ENCODE results near the gene INSL4.

The INSL4 gene
- total RNA-seq = 0 reads per million in 2 donors

GRCh38 chr9:5231212-5231611 lies at the start of gene INSL4:
Gene INSL4, plus strand, starts transcription at chr9:5231419. Its CDS starts 105 bp downstream, at chr9:5231524.
- DNase-seq = no peak

- DNase-seq = no peak
These were observed 46.4 kb upstream of the INSL4 start for GRCh38 chr9:5184776-5185175.

- no peak for DNase-seq
These were observed 45.9 kb upstream of the INSL4 start, which contains the start of gene INSL6 for GRCh38 chr9:5185220-5185840. Gene INSL6, minus strand, starts transcription at chr9:5185639. Its CDS starts 37 bp downstream, at chr9:5185602.

- peak in 4 of 5 experiments; percentile 18 to 81 (median 42) for DNase-seq
These were observed 44.6 kb upstream of the INSL4 start for GRCh38 chr9:5186416-5187169.

GRCh38 chr9:5188060-5188984 lies 42.9 kb upstream of the INSL4 start:
- DNase-seq = no peak

- DNase-seq = no peak
These were observed 39.2 kb upstream of the INSL4 start for GRCh38 chr9:5191985-5192384.

GRCh38 chr9:5193345-5193744 lies 37.9 kb upstream of the INSL4 start:
- no peak for DNase-seq

- no peak for DNase-seq
These were observed 35.8 kb upstream of the INSL4 start for GRCh38 chr9:5195463-5195862.

GRCh38 chr9:5205071-5205470 lies 26.1 kb upstream of the INSL4 start:
- no peak for DNase-seq

DNA sequence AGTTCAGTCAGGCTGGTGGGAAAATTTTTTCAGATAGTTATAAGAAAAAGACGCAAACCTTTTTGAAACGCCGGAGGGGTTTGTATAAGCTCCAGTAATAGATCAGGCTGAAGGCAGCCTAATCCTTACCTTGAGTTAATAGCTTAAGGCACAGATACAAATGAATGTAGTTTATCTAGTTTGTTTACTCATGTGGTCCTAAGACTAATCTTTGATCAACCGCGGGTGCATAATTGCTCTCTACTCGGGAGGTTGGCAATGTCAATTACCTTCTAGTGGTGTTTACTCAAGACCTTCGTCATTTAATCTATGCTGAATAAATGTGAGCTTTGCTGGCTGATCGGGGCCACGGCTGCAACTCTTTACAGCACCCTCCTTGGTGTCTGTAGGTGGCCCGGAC lies 665 bp upstream of the INSL4 start:
- DNase-seq = no peak

DNA sequence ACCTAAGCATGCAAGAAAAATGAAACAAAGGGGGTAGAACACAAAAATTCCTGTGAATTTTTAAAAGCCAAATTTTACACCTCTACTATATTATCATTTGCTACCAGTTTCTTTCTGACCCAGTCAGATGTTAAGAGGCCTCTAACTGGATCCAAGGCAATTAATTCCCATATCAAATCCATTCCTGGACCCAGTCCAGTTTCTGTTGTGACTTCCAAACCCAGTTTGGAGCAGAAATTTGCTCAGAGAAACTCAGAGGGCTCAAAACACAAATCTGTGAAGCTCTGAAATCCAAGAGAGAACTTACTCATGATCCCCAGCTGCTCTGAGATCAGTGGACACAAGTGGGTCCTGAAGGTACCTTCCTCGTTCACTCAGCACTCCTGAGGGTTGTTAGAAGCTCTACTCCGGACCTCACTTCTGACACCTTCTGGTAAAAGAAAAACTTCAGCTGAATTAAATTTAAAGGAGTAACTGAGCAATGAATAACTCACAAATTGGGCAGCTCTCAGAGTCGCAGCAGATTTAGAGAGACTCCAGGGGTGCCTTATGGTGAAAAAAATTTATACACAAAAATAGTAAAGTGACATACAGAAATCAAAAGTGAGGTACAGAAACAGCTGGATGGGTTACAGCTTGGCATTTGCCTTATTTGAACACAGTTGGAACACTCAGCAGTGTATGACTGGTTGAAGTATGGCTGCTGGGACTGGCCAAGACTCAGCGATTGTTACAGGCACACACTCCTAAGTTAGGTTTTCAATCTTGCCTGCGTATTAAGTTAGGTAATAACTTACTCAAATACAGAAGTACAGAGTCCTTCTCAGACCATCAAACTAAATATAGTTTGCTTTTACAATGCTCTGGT lies 32.4 kb downstream of the INSL4 start:
- peak in 1 of 5 experiments; percentile 24 for DNase-seq

- DNase-seq = no peak
These were observed 33.0 kb downstream of the INSL4 start for GRCh38 chr9:5264219-5264595.

DNA sequence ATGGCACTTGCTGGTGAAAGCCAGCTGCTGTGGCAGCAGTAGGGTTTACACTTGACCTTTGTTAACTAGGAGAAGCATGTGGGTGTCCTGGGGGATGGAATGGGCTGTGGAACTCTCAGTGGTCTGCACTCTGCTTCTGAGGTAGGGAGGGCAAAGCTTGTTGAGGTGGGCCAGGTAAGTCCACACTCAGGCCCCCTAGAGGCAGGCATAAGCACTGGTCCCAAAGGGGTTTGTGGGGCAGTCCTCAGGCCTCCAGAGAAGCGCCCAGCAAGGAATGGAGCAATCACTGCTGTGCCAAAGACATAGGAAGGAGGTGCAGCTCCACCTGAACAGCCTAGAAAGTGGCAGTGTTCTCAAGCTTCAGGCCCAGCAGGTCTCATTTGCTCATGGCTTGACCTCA lies 34.7 kb downstream of the INSL4 start:
- DNase-seq = no peak

DNA sequence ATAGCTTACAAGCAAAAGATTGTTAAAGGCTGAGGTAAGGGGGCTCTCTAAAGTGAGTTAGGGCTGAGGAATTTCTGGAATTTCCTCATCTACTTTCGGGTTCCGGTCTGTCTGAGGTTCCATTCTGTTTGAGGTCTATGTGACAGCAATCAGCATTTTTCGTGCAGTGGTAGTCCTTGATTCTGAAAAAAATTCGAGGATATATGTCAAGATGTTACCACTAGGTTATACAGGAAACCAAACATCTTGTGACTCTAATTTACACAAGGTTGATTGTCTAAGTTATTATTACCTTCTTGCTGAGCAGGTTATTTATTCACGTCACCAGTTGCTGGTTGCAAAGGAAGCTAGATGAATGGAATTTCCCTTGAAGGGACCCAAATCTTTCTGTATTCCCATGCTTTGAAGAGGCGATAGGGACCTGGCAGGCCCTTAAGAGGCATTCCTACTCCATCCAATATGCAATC lies 38.1 kb downstream of the INSL4 start:
- no peak for DNase-seq

- DNase-seq = no peak
These were observed 43.6 kb downstream of the INSL4 start for GRCh38 chr9:5274770-5275169.

DNA sequence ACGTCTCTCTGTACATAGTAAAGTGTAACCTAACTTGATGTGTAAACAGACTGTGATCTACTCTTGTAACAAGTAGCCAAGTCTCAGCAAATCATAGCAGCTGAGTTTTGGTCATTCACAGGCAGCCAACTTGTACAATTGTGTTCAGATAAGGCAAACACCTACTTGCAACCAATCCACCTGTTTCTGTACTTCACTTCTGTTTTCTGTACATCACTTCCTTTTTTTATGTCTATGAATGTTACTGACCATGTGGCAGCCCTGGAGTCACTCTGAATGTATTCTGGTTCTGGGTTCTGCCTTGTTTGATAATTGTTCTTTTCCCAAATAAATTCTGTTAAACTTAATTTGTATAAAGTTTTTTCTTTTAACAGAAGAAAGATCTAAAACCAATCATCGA lies 47.3 kb downstream of the INSL4 start:
- DNase-seq = no peak
